T1000 (cell line): ENCODE measurements around the gene MAP3K7.

Source experiments
- DNase-seq: peaks from one replicate; lab custom pipeline; 2025; ENCODE audit warnings: mixed read lengths; lab: John Stamatoyannopoulos, UW

Gene MAP3K7

DNA sequence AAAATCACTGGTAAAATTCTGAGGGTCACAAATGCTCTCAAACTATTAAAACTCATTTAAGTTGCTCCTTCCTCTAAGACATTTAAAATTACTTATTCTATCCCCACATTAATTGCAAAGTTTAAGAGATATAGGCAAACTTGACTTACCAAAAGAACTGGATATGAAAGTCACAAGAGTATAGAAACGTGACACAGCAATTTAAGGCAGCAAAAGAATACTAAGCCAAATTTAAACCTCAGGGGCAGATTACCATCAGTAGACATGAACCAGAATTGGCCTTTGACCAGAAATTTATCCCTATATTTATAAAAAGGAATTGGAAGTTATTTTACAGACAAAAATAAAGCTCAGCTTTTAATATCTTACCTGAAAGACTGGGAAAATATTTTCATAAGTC, 56.0 kb downstream of the MAP3K7 start:
- no peak for DNase-seq

- no peak for DNase-seq
These were observed 61.5 kb downstream of the MAP3K7 start for GRCh38 chr6:90525421-90525820.

DNA sequence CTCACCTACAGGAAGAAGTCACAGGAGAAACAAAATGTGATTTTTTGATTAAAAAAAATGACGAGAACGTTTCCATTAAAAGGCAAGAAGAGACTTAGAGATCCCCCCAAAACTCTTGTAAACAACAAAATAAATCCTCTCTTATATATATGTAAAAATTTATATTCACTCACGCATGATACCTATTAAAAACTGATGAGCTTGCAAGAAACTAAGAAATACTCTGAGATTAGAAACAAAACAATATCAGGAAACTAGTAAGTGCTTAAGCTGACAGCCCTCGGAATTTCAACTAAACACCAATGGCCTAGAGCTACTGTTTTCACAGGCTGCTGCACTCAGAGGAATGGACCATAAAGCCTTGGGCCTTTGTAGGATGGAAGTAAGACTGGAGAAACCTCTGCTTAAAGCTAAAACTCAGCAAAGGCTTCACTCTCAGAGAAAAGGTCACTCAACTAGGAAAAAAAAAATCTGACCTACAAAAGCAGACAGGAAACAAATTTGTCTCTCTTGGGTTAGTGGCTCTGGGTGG, 63.0 kb downstream of the MAP3K7 start:
- DNase-seq, result no peak

DNA sequence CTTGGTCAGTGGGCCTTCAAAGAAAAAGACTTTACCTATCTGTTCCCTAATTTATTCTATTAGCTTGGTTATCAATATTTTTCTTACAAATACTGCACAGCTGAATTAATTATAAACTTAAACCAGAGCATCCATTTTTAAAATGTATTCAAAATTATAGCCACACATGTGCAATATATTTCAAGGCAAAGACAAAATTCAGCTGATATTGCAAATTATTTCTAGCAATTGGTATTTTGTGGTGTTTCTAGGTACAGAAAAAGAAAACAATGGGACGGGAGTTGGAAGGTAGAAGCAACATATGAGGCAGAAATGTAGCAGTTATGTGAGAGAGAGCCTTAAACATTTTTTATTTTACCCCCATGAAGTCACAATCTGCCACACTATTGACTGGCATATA, 64.9 kb downstream of the MAP3K7 start:
- no peak for DNase-seq

GRCh38 chr6:90516074-90516660, 70.7 kb downstream of the MAP3K7 start:
- DNase-seq, result no peak

DNA sequence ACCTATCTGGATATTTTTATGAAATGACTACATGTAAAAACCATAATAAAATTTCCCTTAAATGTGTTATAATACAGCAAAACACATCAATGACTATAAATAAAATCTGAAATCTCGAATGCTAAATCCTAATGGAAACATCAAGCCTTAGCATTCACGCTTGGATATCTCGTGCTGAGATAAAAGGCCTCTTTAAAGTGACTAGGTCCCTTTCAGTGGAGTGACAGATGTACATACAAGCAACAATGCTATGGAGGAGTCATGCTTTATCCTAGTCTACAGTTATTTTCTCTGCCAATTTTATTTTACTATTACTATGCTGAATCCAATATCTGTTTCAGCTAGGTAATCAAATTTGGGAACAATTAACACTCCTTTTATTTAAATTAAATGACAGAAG, 72.4 kb downstream of the MAP3K7 start:
- no peak for DNase-seq

GRCh38 chr6:90508753-90509152, 78.1 kb downstream of the MAP3K7 start:
- no peak for DNase-seq

DNA sequence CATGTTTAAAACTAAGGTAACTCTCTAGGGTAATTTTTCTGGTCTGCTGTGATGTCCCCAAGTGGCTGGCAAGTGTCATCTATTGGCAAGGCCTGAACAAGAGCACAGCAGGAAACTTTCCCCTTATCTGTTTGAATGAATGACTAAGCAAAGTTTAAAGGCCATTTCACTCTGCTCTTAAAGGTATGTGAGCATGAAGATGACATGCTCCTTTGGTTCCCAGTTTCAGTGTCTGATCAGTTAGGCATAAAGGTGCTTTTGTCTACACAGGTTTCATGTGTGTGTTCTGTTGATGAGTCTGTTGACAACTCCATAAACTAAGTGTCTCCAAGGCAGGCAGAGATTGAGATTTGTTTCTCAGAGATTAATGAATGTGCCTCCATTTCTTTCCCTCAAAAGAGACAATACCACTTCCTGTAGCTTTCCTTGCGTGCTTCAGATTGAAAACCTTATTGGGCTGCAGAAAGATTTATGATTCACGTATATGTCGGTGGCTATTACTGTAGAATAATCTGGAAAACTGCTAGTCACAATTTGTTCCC, 83.9 kb downstream of the MAP3K7 start:
- DNase-seq, result no peak

GRCh38 chr6:90502381-90502780, 84.5 kb downstream of the MAP3K7 start:
- no peak for DNase-seq

GRCh38 chr6:90500458-90500857, 86.4 kb downstream of the MAP3K7 start:
- DNase-seq, result no peak

DNA sequence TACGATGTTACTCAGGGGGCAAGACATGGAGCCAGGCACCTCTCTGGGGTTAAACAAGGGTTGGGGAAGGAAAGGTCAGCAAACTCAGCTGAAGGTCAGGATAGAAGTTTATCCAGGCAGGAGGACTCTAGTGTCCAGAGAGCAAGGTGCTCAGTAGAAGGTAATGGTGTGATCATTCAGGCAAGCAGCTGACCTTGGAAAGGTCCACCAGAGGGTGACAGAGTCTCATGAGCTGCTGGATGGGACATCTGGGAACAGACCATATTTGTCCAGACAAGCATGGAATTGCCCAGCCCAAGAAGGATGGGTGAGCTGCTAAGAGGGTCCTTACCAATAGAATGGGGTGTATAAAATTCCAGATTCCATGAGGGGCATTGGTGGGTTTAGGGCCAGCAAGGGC, 89.5 kb downstream of the MAP3K7 start:
- no peak for DNase-seq

DNA sequence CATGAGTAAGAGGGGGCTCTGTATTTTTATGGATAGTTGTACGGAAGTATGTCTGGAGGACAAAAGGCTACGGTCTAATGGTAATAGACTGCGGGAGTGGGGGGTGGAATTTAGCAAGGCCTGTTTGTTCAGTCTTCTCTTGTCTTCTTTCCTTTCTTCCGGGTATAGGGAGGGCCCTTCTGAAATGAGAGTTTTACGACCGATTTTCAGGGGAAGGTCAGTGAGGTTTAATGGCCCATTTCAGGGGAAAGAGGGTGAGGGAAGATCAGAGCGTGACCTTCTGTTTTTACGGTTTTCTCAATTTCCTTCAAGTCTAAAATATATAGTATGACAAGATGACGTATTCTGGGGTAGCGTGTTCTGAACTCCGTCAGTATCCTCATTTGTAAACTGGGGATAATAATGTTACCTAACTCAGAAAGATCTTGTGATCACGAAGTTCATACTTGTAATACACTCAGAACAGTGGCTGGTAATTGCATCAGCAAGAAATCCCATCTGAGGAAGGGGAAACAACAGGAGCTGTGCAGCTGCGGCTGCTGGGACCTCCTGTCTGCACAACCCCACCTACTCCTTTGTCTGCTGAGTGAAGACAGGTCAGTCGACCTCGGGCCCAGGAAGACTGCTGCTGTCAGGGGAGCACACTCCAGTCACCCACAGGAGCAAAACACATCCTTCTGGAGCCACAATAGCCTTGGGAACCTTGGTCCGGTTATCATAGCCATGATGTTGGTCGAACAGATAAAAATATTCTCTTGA, 90.4 kb downstream of the MAP3K7 start:
- DNase-seq, result no peak

DNA sequence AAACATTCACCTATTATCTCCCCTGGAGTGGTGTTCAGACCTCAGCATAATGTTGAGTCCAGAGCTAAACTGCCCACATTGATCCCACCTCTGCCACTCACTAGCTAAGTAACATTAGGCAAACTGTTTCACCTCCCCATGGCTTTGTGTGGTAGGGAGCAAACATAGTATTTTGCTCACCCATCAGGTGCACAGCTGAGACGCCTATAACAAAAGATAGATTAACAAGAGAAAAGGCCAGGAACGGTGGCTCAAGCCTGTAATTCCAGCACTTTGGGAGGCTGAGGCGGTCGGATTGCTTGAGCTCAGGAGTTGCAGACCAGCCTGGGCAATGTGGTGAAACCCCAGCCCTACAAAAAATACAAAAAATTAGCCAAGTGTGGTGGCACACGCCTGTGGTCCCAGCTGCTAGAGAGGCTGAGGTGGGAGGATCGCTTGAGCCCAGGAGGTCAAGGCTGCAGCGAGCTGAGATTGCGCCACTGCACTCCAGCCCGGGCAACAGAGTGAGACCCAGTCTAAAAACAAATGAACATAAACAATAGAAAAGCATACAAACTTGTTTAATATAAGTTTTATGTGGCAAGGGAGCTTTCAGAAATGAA, 91.6 kb downstream of the MAP3K7 start:
- DNase-seq, result no peak

DNA sequence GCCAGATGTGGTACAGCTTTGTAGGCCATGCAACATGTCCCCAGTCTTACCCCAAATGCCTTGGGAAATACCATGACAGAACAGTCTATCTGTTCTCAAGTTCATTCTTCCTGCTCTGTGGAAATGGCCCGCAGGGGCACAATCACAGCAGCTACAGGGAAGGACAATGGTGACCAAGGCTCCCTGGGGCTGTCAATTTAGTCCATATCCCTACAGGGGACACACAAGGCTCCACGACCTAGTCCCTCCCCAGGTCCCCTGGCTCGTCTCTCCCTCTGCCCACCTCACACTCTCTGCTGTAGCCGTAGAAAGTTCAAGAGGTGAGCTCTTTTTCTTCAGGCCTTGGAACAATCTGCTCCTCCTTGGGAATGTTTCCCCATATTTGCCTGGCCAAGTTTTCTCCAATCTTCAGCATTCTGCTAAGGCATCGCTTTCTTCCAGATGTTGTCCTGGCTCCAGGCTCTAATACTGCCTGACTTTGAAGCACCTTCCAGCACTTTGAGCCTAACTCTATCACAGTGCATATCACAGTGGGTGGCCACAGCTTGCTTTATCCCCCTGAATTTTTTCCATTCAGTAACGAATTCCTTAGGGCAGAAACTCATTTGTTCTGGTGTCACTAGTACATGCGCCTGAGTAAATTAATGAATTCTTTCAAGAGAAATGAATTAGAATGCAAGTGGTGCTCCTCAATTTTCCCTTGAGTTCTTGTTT, 92.6 kb downstream of the MAP3K7 start:
- DNase-seq, result no peak

- no peak for DNase-seq
These were observed 93.5 kb downstream of the MAP3K7 start for GRCh38 chr6:90493332-90493731.

DNA sequence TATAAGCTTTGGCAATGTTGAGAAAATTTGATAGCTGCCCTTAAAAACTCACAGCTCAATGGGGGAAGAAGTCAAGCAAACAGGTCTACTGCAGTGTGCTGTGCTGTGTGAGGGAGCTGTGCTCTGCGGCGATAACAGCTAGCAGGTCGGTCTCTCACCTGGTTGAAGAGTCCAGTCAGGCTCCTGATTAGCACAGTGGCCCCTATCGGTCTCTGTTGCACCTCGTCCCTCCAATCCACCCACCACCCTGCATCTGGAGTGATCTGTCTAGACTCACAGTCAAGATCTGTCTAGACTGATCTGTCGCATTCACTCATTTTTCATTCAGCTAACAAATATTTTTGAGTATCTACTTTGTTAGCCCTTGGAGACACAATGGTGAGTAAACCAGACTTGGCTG, 94.1 kb downstream of the MAP3K7 start:
- DNase-seq, result no peak

DNA sequence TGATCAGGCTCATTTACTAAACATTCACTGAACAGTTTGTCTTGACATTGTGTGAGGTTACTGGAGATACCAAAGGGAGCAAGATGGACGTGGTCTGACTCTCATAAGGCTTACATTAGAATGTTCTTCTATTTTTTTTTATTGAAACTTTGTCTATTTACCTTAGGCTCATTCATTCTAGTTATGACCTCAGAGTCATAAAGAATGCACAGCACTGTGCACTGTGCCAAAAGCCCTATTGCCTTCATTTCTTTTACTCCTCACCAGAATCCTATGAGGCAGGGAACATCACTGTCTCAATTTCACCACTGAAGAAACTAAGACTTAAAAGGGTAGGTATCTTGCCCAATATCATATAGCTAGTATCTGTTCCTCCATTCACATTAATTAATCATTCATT, 94.5 kb downstream of the MAP3K7 start:
- DNase-seq, result no peak

DNA sequence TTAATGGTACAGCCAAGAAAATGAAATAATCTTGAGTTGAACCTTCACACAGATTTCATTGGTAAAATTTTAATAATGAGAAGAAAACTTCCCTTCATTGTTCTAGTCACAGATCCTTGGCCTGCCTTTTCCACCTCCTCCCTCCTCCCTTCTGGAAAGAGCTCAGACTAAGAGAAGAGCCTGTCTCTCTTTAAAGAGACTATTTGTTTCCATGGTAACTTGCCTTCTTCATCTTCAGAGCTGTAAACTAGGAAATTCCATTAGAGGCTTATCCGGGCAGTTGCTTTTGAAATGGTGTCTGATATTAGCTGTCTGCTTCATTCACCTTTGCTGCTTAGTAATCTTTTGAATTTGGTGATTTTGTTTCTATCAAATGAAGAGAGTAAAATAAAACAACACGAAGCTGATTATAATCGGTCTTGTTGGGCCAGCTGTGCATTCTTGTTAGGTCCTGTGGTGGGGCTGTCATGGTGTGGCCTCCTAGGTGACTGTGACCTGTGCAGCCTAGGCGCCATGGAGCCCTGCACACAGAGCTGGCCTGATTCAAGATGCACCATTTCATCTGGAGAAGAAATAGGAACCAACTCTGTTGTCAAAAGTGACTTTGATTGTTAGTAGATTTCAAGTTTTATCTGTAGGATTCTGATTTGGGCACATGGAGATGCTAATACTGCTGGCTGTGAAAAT, 96.7 kb downstream of the MAP3K7 start:
- no peak for DNase-seq

- no peak for DNase-seq
These were observed 98.1 kb downstream of the MAP3K7 start for GRCh38 chr6:90488816-90489215.

DNA sequence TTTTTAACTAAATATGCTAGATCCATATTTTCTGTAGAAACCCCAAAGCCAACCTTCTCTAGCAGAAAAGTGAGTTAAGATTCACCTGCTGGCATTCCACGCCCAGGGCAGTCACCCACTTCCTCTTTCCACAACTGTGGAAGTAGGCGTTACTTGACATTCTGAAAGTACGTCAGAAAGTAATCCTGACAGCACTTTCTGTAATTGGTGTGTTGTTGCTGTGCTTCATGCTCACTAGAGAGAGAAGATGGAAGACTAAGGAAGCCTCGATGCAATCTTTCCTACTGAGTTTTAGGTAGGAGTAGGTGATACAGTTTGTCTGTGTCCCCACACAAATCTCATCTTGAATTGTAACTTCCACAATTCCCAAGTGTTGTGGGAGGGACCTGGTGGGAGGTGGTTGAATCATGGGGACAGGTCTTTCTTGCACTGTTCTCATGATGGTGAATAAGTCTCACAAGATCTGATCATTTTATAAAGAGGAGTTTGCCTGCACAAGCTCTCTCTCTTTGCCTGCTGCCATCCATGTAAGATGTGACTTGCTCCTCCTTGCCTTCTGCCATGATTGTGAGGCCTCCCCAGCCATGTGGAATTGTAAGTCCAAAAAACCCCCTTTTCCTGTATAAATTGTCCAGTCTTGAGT, 101.1 kb downstream of the MAP3K7 start:
- DNase-seq, result no peak

DNA sequence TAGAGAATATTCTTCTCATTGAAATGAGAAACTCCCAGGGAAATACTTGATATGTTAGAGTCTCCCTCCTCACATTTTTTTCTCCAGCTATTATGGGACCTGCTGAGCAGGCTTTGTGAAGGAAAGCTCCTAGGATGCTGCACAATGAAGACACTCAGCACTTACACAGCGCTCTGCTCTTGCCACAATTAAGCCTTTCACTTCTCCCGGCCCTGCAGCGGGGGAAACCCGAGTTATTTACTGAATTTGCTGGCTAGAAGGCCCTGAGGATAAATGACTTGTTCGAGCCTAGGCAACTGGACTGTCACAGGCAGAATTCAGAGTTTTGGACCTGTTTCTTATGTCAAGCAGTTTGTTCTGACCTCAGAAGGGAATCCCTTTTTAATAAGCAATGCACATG, 102.0 kb downstream of the MAP3K7 start:
- no peak for DNase-seq
